Measurements from ENCODE around the gene GNAI3.

The GNAI3 gene

DNA sequence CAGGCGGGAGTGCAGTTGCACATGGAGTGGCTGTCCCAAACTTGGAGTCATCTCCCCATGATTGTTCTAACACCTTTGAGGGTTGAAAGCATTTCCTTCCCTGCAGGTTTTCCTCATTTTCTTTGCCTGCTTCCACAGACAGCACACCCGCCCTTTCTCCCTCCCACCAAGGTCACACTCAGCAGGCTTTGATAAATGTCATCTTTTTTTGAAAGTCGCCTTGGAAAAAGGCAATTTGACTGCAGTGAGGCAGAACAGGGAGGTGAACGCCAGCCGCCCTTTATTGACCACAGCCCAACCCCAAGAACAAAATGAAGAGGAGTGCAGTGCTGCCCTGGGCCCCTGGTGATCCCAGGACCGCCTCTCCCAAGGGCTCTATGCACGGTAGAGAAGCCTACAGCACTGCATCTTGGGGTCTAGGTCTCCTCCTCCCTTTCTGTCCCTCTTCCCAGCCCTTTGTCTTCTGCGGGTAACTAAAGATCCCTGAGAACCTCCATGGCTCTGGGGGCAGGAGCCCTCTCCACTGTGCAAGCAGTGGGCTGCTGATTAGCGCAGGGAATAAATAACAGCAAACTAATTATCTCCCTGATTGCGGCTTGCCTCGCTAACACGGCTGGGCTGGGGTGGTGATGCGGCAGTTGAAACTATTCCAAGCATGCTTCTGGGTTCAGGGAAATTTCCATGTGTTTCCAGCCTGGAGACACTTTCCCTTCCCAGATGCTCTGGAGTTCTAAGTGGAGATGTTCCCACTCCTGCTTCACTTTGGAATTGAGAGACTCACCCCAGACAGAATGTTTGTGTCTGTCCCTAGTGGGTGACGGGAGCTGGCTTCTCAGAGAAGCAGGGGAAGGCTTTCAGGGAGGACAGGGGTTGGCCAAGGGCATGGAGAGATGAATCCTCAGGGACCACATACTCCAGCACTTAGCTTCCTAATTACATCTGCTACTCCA, 27.1 kb upstream of the GNAI3 start:
- POLR2A ChIA-PET: no interaction called here
- CTCF ChIA-PET: interaction anchor here (0.9 to 43.8 kb wide), 8 partner anchors 11 to 26 kb away, joined by 3 to 1898 read pairs (median 22); partner anchors contain the start of genes AMIGO1, ATXN7L2, CYB561D1 and GPR61
- TF ChIP-seq, protein P1, sequence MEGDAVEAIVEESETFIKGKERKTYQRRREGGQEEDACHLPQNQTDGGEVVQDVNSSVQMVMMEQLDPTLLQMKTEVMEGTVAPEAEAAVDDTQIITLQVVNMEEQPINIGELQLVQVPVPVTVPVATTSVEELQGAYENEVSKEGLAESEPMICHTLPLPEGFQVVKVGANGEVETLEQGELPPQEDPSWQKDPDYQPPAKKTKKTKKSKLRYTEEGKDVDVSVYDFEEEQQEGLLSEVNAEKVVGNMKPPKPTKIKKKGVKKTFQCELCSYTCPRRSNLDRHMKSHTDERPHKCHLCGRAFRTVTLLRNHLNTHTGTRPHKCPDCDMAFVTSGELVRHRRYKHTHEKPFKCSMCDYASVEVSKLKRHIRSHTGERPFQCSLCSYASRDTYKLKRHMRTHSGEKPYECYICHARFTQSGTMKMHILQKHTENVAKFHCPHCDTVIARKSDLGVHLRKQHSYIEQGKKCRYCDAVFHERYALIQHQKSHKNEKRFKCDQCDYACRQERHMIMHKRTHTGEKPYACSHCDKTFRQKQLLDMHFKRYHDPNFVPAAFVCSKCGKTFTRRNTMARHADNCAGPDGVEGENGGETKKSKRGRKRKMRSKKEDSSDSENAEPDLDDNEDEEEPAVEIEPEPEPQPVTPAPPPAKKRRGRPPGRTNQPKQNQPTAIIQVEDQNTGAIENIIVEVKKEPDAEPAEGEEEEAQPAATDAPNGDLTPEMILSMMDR (IDR thresholded peaks at IDR 0.05; ENCODE audit: control extremely low read depth, extremely low read depth, low read depth, missing control alignments): no peak
- no peak for DNase-seq (ENCODE audit: extremely low spot score)

DNA sequence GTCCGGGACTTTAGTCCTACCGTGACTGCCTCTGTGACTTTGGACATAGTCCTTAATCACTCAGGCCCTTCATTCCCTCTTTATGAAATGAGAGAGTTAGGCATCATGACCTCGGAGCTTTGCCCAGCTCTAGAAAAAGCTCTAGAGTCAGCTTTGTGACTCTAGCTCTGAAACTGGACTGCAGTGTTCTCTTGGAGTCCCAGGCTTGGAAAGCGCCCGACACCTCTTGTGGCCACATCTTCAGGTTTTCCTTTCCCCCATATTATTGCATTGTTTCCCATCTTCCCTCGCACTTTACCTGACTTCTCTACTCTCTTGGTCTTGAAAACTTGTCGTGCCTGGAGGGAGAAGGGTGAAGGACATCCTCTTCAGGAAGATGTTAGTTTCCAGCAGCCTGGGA, 26.4 kb upstream of the GNAI3 start:
- ChIA-PET CTCF (interaction anchor here (1.8 to 26.3 kb wide), 3 partner anchors 10 to 24 kb away, joined by 7 to 1898 read pairs (median 38); partner anchors contain the start of genes AMIGO1, ATXN7L2 and CYB561D1), POLR2A (no interaction called here)
- no peak for DNase-seq (ENCODE audit: extremely low spot score)
- TF ChIP-seq, protein P1 (IDR thresholded peaks at IDR 0.05; ENCODE audit: control extremely low read depth, extremely low read depth, low read depth, missing control alignments): no peak

DNA sequence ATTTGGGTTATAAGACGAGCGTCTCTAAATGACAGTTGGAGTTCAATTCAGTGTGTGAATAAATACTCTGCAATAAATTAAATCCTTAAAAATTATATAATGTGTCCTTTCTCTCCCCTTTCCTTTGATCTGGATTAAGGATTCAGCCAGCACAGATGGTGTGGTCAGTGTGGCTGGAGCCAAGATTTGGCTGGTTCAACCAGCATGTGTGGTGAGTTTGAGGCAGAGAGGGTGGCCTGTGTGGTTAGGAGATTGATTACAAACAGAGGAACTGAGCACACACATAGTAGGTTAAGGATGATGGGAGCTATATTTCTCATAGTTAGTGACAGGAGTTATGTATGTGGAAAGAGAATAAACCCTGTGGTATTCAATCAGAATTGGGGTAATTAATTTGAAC, 24.7 kb upstream of the GNAI3 start:
- DNase-seq (ENCODE audit: extremely low spot score): no peak
- TF ChIP-seq, protein P1 (IDR thresholded peaks at IDR 0.05; ENCODE audit: control extremely low read depth, extremely low read depth, low read depth, missing control alignments): no peak
- ChIA-PET POLR2A (no interaction called here), CTCF (interaction anchor here (1.0 to 26.3 kb wide), 3 partner anchors 9 to 115 kb away, joined by 3 to 1898 read pairs (median 38); partner anchors contain the start of genes AMIGO1, ATXN7L2 and CYB561D1)

DNA sequence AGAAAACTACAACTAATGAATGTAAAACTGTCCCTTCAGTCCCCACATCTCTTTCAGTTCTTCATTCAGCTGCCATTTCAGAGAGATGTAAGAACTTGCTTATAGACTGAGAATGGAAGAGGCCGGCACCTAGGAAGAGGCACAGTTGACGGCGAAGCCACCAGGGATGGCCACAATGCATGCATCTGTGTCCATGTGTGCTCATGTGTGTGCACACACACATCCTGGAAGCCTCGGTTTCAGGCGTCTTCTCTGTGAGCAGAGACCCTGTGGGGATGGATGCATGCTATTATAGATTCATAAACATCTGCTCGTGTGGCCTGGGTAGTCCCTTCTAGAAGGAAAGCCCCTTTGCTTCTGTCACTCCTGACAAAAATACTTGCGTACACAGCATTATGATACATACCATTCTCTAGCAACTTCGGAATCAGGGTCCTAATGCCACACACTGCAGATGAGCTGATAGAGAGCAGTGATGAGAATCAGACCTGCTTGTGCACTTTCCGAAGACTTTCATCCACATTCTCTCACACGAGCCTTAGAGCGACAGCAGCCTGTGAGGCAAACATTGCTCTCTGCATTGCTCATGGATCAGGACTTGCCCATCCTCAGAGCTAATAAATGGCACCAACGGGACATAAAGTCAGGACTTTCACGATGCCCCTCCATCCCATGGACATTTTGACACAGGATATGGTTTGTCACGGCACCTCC, 21.2 kb upstream of the GNAI3 start:
- TF ChIP-seq, protein P1 (IDR thresholded peaks at IDR 0.05; ENCODE audit: control extremely low read depth, extremely low read depth, low read depth, missing control alignments): no peak
- CTCF ChIA-PET: interaction anchor here (0.8 to 26.3 kb wide), 6 partner anchors 8 to 249 kb away, joined by 3 to 1898 read pairs (median 54); partner anchors contain the start of genes AMIGO1, ATXN7L2, CYB561D1 and GPR61
- peak; percentile 60 for DNase-seq (ENCODE audit: extremely low spot score)
- POLR2A ChIA-PET: interaction anchor here (0.6 kb wide), 1 partner anchor 58 kb away, joined by 5 read pairs; no protein-coding TSS in a partner anchor

DNA sequence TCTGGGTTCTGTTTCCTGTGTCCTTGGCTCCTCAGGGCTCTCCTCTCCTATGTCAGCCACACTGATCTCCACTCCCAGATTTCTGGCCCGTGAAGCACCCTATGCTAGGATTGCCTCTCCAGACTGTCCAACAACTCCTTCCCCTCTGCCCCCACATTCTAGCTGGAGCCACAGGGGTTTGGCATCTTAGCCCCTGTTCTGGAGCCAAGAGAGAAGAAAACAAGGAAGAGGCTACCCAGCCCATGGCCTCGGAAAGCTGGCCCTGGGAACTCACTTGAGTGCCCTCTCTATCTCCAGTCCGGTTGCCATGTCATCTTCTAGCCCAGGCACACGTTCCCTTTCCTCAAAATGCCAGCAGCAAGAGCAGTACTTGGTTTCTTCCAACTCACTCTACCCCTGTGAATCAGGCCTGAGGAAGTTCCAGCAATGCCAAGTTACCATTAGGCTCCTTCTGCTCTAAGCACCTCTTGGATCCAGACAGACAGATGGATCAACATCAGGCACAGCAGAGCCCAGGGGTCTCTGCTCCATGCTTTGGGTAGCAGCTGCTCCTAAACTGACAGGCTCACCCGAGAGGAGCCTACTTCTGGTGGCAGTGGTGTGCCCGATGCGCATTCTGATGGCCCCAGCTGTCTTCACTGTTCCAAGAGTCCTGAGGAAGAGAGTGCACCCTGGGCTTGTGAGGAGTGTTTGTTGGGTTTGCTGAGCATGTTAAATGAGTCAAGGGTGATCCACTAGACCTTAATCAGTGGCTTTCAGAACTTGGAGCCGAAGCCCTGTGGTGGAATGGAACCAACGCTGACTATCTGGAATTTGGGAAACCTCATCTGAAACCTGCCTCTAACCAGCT, 20.3 kb upstream of the GNAI3 start:
- ChIA-PET CTCF (interaction anchor here (0.9 to 26.3 kb wide), 8 partner anchors 8 to 415 kb away, joined by 3 to 1898 read pairs (median 6); partner anchors contain the start of genes AMIGO1, ATXN7L2, CYB561D1 and GPR61), POLR2A (interaction anchor here (0.5 kb wide), 1 partner anchor 29 kb away, joined by 3 read pairs; no protein-coding TSS in a partner anchor)
- DNase-seq (ENCODE audit: extremely low spot score): no peak
- TF ChIP-seq, protein P1 (IDR thresholded peaks at IDR 0.05; ENCODE audit: control extremely low read depth, extremely low read depth, low read depth, missing control alignments): no peak
